ENCODE data around the gene DEGS2. TPM values are rescaled to one million over a fixed set of nuclear protein-coding genes. Genes with fewer than 3 reads are reported as not detected.

DEGS2 gene
- total and polyA plus RNA-seq, 3 experiments from 2014 or later = 0.35 to 0.72 (median 0.42) TPM

- Histone ChIP-seq H3K27me3 (ENCODE audit: insufficient read depth, low read length, poor library complexity, severe bottlenecking) (no peaks in the 10 kb centered on the region), H3K4me3 (ENCODE audit: low read length) (no peak overlapping the region), H3K4me1 (ENCODE audit: insufficient read depth, low read length) (peaks cover 31% of the 10 kb centered on the region), H3K27ac (ENCODE audit: low read depth, low read length) (no peak overlapping the region), H3K36me3 (ENCODE audit: insufficient read depth, low read length) (peaks cover 88% of the 10 kb centered on the region), H3K9me3 (ENCODE audit: low read length) (no peaks in the 10 kb centered on the region)
- Mint-ChIP-seq H3K36me3 (peaks cover 0 to 96% (median 20%) of the 10 kb centered on the region in 3 donors), H3K4me3 (no peak overlapping the region), H3K4me1 (peaks cover 51 to 76% (median 53%) of the 10 kb centered on the region in 3 donors), H3K27me3 (peaks cover 0 to 3% of the 10 kb centered on the region in 2 donors), H3K27ac (peak overlapping the region in 7 of 8 donors; percentile 29 to 94 (median 76)), H3K9me3 (no peaks in the 10 kb centered on the region)
- CTCF ChIA-PET = interaction anchor here (58.3 kb wide), 1 partner anchor 39 kb away, joined by 1568 read pairs; the partner anchor contains the start of gene EVL
- POLR2A ChIA-PET = interaction anchor here (10.8 kb wide), 1 partner anchor 43 kb away, joined by 106 read pairs; the partner anchor contains the start of gene EVL
- peak in 1 of 5 donors; percentile 12 for DNase-seq
These were observed 47.3 kb downstream of the DEGS2 start for GRCh38 chr14:100111931-100112704.

GRCh38 chr14:100110816-100111215 lies 48.6 kb downstream of the DEGS2 start:
- Histone ChIP-seq H3K9me3 (ENCODE audit: low read length) (no peaks in the 10 kb centered on the region), H3K36me3 (ENCODE audit: insufficient read depth, low read length) (peaks cover 88% of the 10 kb centered on the region), H3K27ac (ENCODE audit: low read depth, low read length) (no peak overlapping the region), H3K4me1 (ENCODE audit: insufficient read depth, low read length) (peaks cover 44% of the 10 kb centered on the region), H3K27me3 (ENCODE audit: insufficient read depth, low read length, poor library complexity, severe bottlenecking) (no peaks in the 10 kb centered on the region), H3K4me3 (ENCODE audit: low read length) (no peak overlapping the region)
- CTCF ChIA-PET = interaction anchor here (58.3 kb wide), 1 partner anchor 38 kb away, joined by 1568 read pairs; the partner anchor contains the start of gene EVL
- Mint-ChIP-seq H3K36me3 (peaks cover 0 to 96% (median 20%) of the 10 kb centered on the region in 3 donors), H3K4me3 (no peak overlapping the region), H3K27me3 (peaks cover 0 to 3% of the 10 kb centered on the region in 2 donors), H3K9me3 (no peaks in the 10 kb centered on the region), H3K27ac (peak overlapping the region in 1 of 8 donors; percentile 47), H3K4me1 (peaks cover 59 to 80% (median 62%) of the 10 kb centered on the region in 3 donors)
- DNase-seq = peak in 1 of 5 donors; percentile 39
- POLR2A ChIA-PET = interaction anchor here (0.6 to 10.8 kb wide), 3 partner anchors 34 to 42 kb away, joined by 3 to 106 read pairs (median 5); partner anchors contain the start of gene EVL

- Histone ChIP-seq H3K36me3 (ENCODE audit: insufficient read depth, low read length) (peaks cover 78% of the 10 kb centered on the region), H3K4me3 (ENCODE audit: low read length) (no peak overlapping the region), H3K9me3 (ENCODE audit: low read length) (no peaks in the 10 kb centered on the region), H3K4me1 (ENCODE audit: insufficient read depth, low read length) (peaks cover 56% of the 10 kb centered on the region), H3K27ac (ENCODE audit: low read depth, low read length) (no peak overlapping the region), H3K27me3 (ENCODE audit: insufficient read depth, low read length, poor library complexity, severe bottlenecking) (no peaks in the 10 kb centered on the region)
- H3K27ac Mint-ChIP-seq = peak overlapping the region in 7 of 8 donors; percentile 9 to 97 (median 90)
- ChIA-PET CTCF (interaction anchor here (2.0 to 58.3 kb wide), 4 partner anchors 8 to 83 kb away, joined by 5 to 1568 read pairs (median 12); partner anchors contain the start of gene EVL), POLR2A (interaction anchor here (0.7 to 10.8 kb wide), 2 partner anchors 20 to 41 kb away, joined by 5 to 106 read pairs; partner anchors contain the start of gene EVL)
- H3K27me3 Mint-ChIP-seq = peaks cover 0 to 3% of the 10 kb centered on the region in 2 donors
- peaks cover 0 to 93% (median 20%) of the 10 kb centered on the region in 3 donors for H3K36me3 Mint-ChIP-seq
- peak in 1 of 5 donors; percentile 39 for DNase-seq
- peaks cover 66 to 83% (median 71%) of the 10 kb centered on the region in 3 donors for H3K4me1 Mint-ChIP-seq
- peak overlapping the region in 1 of 7 donors; percentile 9 for H3K4me3 Mint-ChIP-seq
- no peaks in the 10 kb centered on the region for H3K9me3 Mint-ChIP-seq
These were observed 49.9 kb downstream of the DEGS2 start for GRCh38 chr14:100109594-100109955.

- peak in 1 of 5 donors; percentile 35 for DNase-seq
- Mint-ChIP-seq H3K4me3 (peak overlapping the region in 2 of 7 donors; percentile 58 to 65), H3K27ac (peak overlapping the region; percentile 86 to 97 (median 96)), H3K36me3 (peaks cover 0 to 95% (median 23%) of the 10 kb centered on the region in 3 donors), H3K27me3 (peaks cover 0 to 3% of the 10 kb centered on the region in 2 donors), H3K4me1 (peaks cover 72 to 89% (median 77%) of the 10 kb centered on the region in 3 donors), H3K9me3 (no peaks in the 10 kb centered on the region)
- Histone ChIP-seq H3K4me1 (ENCODE audit: insufficient read depth, low read length) (peaks cover 62% of the 10 kb centered on the region), H3K36me3 (ENCODE audit: insufficient read depth, low read length) (peaks cover 77% of the 10 kb centered on the region), H3K4me3 (ENCODE audit: low read length) (no peak overlapping the region), H3K27me3 (ENCODE audit: insufficient read depth, low read length, poor library complexity, severe bottlenecking) (no peaks in the 10 kb centered on the region), H3K9me3 (ENCODE audit: low read length) (no peaks in the 10 kb centered on the region), H3K27ac (ENCODE audit: low read depth, low read length) (no peak overlapping the region)
- POLR2A ChIA-PET = interaction anchor here (2.2 to 10.8 kb wide), 3 partner anchors 30 to 40 kb away, joined by 7 to 106 read pairs (median 15); partner anchors contain the start of gene EVL
- CTCF ChIA-PET = interaction anchor here (1.0 to 58.3 kb wide), 15 partner anchors 9 to 127 kb away, joined by 3 to 1568 read pairs (median 5); partner anchors contain the start of gene EVL
These were observed 50.4 kb downstream of the DEGS2 start for GRCh38 chr14:100108840-100109593.

GRCh38 chr14:100108042-100108825 lies 51.2 kb downstream of the DEGS2 start:
- peak overlapping the region; percentile 86 to 97 (median 96) for H3K27ac Mint-ChIP-seq
- H3K27me3 Mint-ChIP-seq = peaks cover 0 to 6% of the 10 kb centered on the region in 2 donors
- H3K9me3 Mint-ChIP-seq = no peaks in the 10 kb centered on the region
- ChIA-PET CTCF (interaction anchor here (0.8 to 58.3 kb wide), 18 partner anchors 9 to 134 kb away, joined by 3 to 1568 read pairs (median 4); partner anchors contain the start of gene EVL), POLR2A (interaction anchor here (0.6 to 10.8 kb wide), 6 partner anchors 13 to 59 kb away, joined by 3 to 106 read pairs (median 5); partner anchors contain the start of gene EVL)
- peaks cover 63% of the 10 kb centered on the region for H3K4me1 ChIP-seq (ENCODE audit: insufficient read depth, low read length)
- H3K27ac ChIP-seq (ENCODE audit: low read depth, low read length) = peak overlapping the region; percentile 10
- H3K4me1 Mint-ChIP-seq = peaks cover 75 to 89% (median 77%) of the 10 kb centered on the region in 3 donors
- H3K36me3 Mint-ChIP-seq = peaks cover 0 to 95% (median 26%) of the 10 kb centered on the region in 3 donors
- peaks cover 70% of the 10 kb centered on the region for H3K36me3 ChIP-seq (ENCODE audit: insufficient read depth, low read length)
- DNase-seq = peak; percentile 75 to 90 (median 84)
- no peaks in the 10 kb centered on the region for H3K9me3 ChIP-seq (ENCODE audit: low read length)
- no peak overlapping the region for H3K4me3 ChIP-seq (ENCODE audit: low read length)
- H3K27me3 ChIP-seq (ENCODE audit: insufficient read depth, low read length, poor library complexity, severe bottlenecking) = no peaks in the 10 kb centered on the region
- H3K4me3 Mint-ChIP-seq = peak overlapping the region; percentile 14 to 82 (median 58)

- Histone ChIP-seq H3K36me3 (ENCODE audit: insufficient read depth, low read length) (peaks cover 60% of the 10 kb centered on the region), H3K4me1 (ENCODE audit: insufficient read depth, low read length) (peaks cover 71% of the 10 kb centered on the region), H3K27me3 (ENCODE audit: insufficient read depth, low read length, poor library complexity, severe bottlenecking) (no peaks in the 10 kb centered on the region), H3K27ac (ENCODE audit: low read depth, low read length) (peak overlapping the region; percentile 3), H3K9me3 (ENCODE audit: low read length) (no peaks in the 10 kb centered on the region), H3K4me3 (ENCODE audit: low read length) (no peak overlapping the region)
- Mint-ChIP-seq H3K27me3 (peaks cover 0 to 6% of the 10 kb centered on the region in 2 donors), H3K4me3 (peak overlapping the region in 6 of 7 donors; percentile 56 to 81 (median 73)), H3K9me3 (no peaks in the 10 kb centered on the region), H3K27ac (peak overlapping the region; percentile 86 to 97 (median 94)), H3K36me3 (peaks cover 4 to 95% (median 24%) of the 10 kb centered on the region in 3 donors), H3K4me1 (peaks cover 73 to 89% (median 77%) of the 10 kb centered on the region in 3 donors)
- ChIA-PET POLR2A (interaction anchor here (0.6 to 10.8 kb wide), 6 partner anchors 14 to 58 kb away, joined by 3 to 106 read pairs (median 5); partner anchors contain the start of gene EVL), CTCF (interaction anchor here (1.0 to 58.3 kb wide), 11 partner anchors 8 to 135 kb away, joined by 3 to 1568 read pairs (median 10); partner anchors contain the start of gene EVL)
- DNase-seq = peak in 2 of 5 donors; percentile 37 to 43
These were observed 52.2 kb downstream of the DEGS2 start for GRCh38 chr14:100107236-100107635.

All from CD8-positive, alpha-beta memory T cell (primary cell).